GM19099 (cell line): ENCODE data around the gene TNFSF18.

Source experiments
- POLR2A ChIP-seq: IDR thresholded peaks from 3 replicates; pipeline ENCODE4 v1.6.1; 2011; ENCODE audit warnings: low read depth; ENCODE audit not compliant: insufficient read length; ENCODE audit errors: extremely low read depth

TNFSF18 gene

GRCh38 chr1:173049322-173049633 lies 1.5 kb downstream of the TNFSF18 start:
- no peak for TF ChIP-seq POLR2A

GRCh38 chr1:173048621-173049321 lies 2.0 kb downstream of the TNFSF18 start:
- no peak for TF ChIP-seq POLR2A

- TF ChIP-seq POLR2A: no peak
Measured at GRCh38 chr1:173044656-173045055, 6.1 kb downstream of the TNFSF18 start.

GRCh38 chr1:173043253-173043652 lies 7.5 kb downstream of the TNFSF18 start:
- TF ChIP-seq POLR2A: no peak

GRCh38 chr1:173042806-173043205 lies 7.9 kb downstream of the TNFSF18 start:
- TF ChIP-seq POLR2A: no peak

- TF ChIP-seq POLR2A: no peak
Measured at GRCh38 chr1:173039626-173040025, 11.1 kb downstream of the TNFSF18 start.

- TF ChIP-seq POLR2A: no peak
Measured at GRCh38 chr1:173038875-173039554, 11.7 kb downstream of the TNFSF18 start.

- TF ChIP-seq POLR2A: no peak
Measured at GRCh38 chr1:173024543-173024942, 26.2 kb downstream of the TNFSF18 start.

- TF ChIP-seq POLR2A: no peak
Measured at GRCh38 chr1:173023343-173023742, 27.4 kb downstream of the TNFSF18 start.

GRCh38 chr1:173020138-173020750 lies 30.5 kb downstream of the TNFSF18 start:
- no peak for TF ChIP-seq POLR2A

- TF ChIP-seq POLR2A: no peak
Measured at GRCh38 chr1:173017792-173018191, 32.9 kb downstream of the TNFSF18 start.

GRCh38 chr1:173016419-173016818 lies 34.3 kb downstream of the TNFSF18 start:
- TF ChIP-seq POLR2A: no peak

GRCh38 chr1:173015629-173016028 lies 35.1 kb downstream of the TNFSF18 start:
- TF ChIP-seq POLR2A: no peak

GRCh38 chr1:173014160-173014559 lies 36.6 kb downstream of the TNFSF18 start:
- TF ChIP-seq POLR2A: no peak

GRCh38 chr1:173012126-173012525 lies 38.6 kb downstream of the TNFSF18 start:
- TF ChIP-seq POLR2A: no peak

- TF ChIP-seq POLR2A: no peak
Measured at GRCh38 chr1:173009597-173009996, 41.1 kb downstream of the TNFSF18 start.
